ENCODE results near the gene EIF3C.
"Not testable (repeated sequence)": the region's sequence is repeated elsewhere in the genome, so short reads cannot be mapped to it uniquely, and the experiment has no call there.

GRCh38 chr16:28749997-28750465 is 38.8 kb downstream of the EIF3C start:
- TF ChIP-seq EED (IDR thresholded peaks at IDR 0.05; ENCODE audit: low read depth); ELK1 (IDR thresholded peaks at IDR 0.05; ENCODE audit: low read depth, low read length); JUND (IDR thresholded peaks at IDR 0.05; ENCODE audit: low read depth, low read length); POLR2A (IDR thresholded peaks at IDR 0.05; ENCODE audit: low read depth, low read length); DPF2 (IDR thresholded peaks at IDR 0.05); BACH1 (IDR thresholded peaks at IDR 0.05; ENCODE audit: borderline replicate concordance); PML (IDR thresholded peaks at IDR 0.05; ENCODE audit: low read length); EP300 (IDR thresholded peaks at IDR 0.05; ENCODE audit: borderline replicate concordance in 1 of 2, control insufficient read depth in 1 of 2, low read depth in 2 of 2, low read length in 2 of 2); PAX8 (IDR thresholded peaks at IDR 0.05): not testable (repeated sequence)
- TF ChIP-seq CTCF (IDR thresholded peaks at IDR 0.05 in 2 of 3, conservative IDR thresholded peaks at IDR 0.05 in 1 of 3; ENCODE audit: control insufficient read depth in 2 of 3, extremely low read depth in 1 of 3, insufficient read depth in 1 of 3, low read depth in 3 of 3, low read length in 3 of 3), result 0 out of 6 replicates have a peak, but pooled peaks of 1 of the 3 experiments have one; percentile 2

Measured in GM12878 (cell line).